Activated CD4-positive, CD25-positive, alpha-beta regulatory T cell (primary cell): ENCODE results near the gene ATG2A.
A peak's percentile ranks its signal among the peaks of the same experiment; 100 is the strongest.

Source experiments
- DNase-seq, 4 experiments: peaks; one replicate each; lab custom pipeline; 2025; lab: John Stamatoyannopoulos, UW

The ATG2A gene

GRCh38 chr11:64885367-64886286 is 31.4 kb downstream of the ATG2A start:
- no peak for DNase-seq

DNA sequence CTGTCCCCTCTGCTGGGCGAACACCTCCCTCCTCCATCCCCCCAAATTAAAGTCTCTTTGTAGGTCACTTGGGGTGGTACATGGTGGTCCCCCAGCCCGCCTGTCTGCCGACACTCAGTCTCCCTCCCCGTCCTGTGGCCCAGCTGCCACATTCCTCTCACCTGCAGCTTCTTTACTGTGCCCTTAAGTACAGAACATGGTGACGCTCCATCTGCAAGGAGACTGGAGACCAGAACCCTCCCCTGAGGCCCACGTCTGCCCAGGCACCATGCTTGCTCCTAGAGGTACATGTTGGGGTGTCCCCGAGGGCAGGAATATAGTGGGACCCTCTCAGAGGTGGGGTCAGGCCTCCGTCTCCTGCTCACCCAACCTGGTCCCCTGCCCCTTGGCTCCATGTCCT is 33.0 kb downstream of the ATG2A start:
- DNase-seq = no peak

GRCh38 chr11:64883575-64883974 is 33.4 kb downstream of the ATG2A start:
- DNase-seq = no peak

- DNase-seq = no peak
Observed at GRCh38 chr11:64882243-64882642, 34.8 kb downstream of the ATG2A start.

GRCh38 chr11:64881476-64881875 is 35.5 kb downstream of the ATG2A start:
- DNase-seq = no peak

DNA sequence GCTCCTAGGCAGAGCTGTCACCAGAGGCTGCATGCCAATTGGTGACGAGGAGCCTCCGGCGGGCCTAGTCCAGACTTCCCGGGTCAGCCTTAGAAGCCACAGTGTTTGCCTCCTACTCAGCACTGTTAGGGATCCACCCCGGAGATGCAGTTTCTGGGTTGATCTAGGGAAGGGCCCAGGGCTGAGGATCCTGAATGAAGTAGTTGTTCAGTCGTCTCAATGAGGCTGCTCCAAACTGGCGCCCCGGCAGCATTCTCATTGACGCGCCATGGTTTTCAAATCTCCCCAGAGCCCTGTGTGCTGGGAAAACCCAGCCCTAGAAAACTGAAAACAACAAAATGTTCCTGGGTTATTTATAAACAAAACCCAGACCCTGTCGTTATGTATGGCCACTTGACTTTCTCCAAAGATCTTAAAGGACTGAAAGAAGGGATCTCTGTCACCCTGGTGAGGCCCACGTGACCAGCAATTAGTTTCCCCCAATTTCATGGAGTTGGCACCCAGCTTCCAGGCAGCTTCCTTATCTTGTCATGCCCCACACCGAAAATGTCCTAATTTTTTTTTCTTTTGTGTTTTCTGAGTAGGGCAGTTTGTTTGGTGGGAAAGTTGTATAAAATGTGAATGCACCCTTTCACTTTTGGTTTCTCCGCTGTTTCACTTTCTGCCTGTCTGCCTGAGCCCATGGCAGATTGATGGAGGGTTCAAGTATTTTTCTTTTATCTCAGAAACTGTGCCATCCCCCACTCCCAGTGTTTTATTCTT is 36.6 kb downstream of the ATG2A start:
- no peak for DNase-seq

- DNase-seq = no peak
Observed at GRCh38 chr11:64879244-64879900, 37.6 kb downstream of the ATG2A start.

DNA sequence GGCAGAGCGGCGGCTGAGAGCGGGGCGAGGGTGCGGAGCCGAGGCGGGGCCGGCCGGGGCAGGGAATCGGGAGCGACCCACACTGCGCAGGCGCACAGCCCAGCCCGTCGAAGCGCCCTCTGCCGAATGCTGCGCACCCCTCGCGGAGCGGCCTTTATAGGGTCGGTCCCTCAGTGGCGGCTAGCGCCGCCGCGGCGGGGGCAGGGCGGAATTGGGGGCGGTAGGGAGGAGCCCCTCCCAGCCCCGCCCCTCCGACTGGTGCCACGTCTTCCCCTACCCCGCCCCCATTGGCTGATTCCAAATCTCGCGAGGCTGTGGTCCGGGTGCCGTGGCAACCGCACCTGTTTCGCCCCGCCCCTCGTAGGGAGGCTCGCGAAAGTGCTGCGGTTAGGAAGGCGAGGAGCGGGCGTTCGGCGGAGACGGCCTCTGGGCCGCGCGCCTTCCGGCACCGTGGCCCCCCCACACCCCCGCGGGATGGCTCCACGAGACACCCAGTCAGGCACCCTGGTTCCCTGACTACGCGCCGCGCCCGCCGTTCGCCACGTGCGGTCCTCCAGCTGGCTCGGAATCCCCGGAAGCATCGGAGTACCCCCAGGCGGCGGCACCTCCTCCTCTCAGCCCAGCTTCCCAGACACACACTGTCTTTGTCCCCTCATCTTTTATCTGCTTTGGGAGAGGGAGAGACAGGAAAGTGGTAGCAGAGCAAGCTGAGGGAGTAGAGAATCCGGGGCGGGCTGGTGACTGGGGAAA is 38.3 kb downstream of the ATG2A start, which contains the start of gene EHD1:
TSS of gene EHD1 (minus strand) at position 128 of the 750 bp plus-strand sequence. CDS start 157 bp downstream, outside the sequence.
- peak; percentile 99 to 100 (median 100) for DNase-seq

GRCh38 chr11:64878223-64878493 is 38.9 kb downstream of the ATG2A start:
- peak in 3 of 4 experiments; percentile 61 to 62 (median 61) for DNase-seq

GRCh38 chr11:64877390-64878222 is 39.4 kb downstream of the ATG2A start:
- DNase-seq = no peak

- DNase-seq = no peak
Observed at GRCh38 chr11:64876835-64877341, 40.1 kb downstream of the ATG2A start.

GRCh38 chr11:64876229-64876750 is 40.7 kb downstream of the ATG2A start:
- no peak for DNase-seq

- no peak for DNase-seq
Observed at GRCh38 chr11:64875369-64876228, 41.4 kb downstream of the ATG2A start.

DNA sequence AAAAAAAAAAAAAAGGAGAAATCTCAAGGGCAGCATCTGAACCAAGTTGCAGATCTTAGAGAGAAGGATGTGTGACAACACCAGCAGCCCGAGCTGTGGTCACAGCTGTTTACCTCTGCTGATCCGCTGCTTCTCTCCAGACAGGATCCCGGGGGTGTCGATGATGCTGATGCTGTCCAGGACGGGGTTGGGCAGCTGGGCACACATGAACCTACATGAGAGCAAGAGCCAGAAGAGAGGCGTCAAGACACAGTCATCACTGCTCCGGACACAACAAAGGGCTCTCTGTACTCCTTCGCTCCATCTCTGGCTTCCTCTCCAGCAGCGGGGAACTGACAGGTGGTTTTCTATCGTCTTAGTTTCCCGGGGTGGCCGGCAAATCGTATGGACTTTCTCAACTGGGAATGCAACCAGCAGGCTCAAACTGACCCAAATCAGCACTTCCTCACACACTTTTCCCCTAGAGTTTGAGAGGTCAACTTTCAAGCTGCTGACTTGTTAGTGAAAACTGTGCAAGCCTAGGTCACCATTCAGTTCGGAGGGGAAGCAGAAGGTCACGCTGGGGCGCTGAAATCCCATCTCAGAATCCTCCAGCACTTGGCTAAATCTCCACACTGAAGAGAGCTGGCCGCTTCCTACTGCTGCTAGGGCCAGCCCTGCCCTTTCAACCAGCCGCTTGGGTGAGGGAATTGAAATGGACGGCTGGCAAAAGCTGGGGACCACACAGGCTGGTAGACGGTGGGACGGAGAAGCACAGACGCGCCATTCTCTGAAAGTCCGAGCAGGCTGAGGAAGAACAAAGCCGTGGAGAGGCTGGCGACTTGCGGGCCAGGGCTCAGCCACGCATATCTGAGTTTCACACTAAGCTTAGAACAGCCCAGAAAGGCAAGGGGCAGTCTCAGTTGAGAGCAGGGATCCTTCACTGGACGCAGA is 42.4 kb downstream of the ATG2A start:
- no peak for DNase-seq

DNA sequence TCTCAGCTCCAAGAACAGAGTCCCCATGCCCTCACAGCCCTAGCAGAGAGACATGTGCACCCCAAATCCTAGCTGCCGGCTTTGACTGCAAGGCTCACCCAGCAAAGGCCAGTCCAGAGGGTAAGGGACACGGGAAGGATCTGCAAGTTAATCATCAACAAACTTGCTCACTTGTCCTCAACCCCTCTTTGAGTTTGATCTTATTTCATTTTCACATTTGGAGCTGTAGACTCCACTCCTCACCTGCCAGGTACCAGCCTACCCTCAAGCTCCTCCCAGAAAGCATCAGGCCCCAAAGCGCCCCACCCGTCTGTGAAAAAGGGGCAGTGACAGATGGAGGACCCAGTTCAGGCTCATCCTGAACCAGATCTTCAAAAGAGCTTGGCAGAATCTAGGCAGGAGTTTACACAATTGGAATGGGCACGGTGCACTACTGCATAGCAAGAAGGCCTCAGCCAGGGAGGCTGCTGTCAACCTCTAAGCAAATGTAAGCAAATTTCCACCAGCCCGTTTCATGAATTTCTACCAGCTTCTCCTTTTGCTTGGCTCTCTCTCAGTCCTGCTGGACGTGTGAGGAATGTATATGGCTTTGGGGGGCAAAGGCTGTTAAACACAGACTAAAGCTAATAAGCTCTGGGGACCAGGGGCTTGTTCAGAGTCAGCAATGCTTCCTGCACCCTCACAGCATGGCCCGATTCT is 44.1 kb downstream of the ATG2A start:
- DNase-seq = no peak

DNA sequence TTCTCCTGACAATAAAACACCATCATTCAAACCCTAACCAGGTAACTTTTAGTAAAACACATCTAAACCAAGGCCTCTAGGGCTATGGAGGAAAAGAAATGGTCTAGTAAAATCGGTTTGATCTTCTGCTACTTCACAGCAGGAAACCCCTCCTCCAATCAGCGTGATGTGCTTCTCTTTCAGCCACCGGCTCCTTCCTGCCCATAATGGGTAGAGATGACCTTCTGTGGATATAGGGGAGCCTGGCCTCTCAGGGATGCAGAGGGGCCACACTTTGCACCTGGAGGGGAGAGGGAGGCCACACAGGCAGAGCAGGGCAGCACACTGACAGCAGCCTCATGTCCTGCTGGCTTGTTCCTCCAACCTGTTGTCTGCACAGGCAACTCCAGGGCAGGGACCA is 45.5 kb downstream of the ATG2A start:
- DNase-seq = no peak

DNA sequence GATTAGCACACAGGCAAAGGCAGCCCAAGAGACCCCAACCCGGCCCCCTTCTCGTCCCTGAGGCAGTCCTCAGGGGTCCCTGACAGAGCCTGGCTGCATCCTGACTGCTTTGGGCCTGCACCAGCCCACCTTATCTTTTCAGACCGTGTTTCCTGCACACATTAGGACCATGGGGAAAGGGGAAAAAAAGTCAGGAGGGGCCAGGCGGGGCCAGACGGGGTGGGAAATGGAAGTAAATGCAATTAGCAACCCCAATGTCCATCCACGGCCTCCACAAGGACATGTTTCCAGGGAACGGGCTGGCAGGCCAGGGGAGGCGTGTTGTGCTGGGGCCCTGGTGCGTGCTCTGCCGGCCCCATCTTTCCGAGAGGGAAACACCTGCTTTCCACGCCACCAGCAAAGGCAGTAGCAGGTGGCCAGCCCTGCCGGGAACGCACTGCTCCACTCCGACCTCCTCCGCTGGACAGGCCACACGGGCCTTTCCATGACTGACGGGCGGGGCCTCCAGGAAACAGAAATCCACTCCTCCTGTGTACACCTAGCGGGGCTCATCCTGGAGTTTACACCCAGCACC is 46.0 kb downstream of the ATG2A start:
- DNase-seq = no peak
